Mucosa of rectum (tissue), 2 donors: ENCODE results near the gene IL25.

Experiments
- H3K27ac ChIP-seq, 2 donors: one replicate each; pipeline ENCODE4 v1.7.0; 2013; ENCODE audit warnings: inconsistent platforms in 2 of 2, low read depth in 2 of 2, low read length in 2 of 2
- H3K27me3 ChIP-seq, 2 donors: one replicate each; pipeline ENCODE4 v1.7.0; 2013; ENCODE audit warnings: low read length in 2 of 2; ENCODE audit not compliant: control insufficient read depth in 2 of 2, insufficient read depth in 2 of 2
- H3K36me3 ChIP-seq, 2 donors: one replicate each; pipeline ENCODE4 v1.7.0; 2013; ENCODE audit warnings: low read length in 2 of 2; ENCODE audit not compliant: control insufficient read depth in 2 of 2, insufficient read depth in 2 of 2
- H3K4me1 ChIP-seq, 2 donors: one replicate each; pipeline ENCODE4 v1.7.0; 2013; ENCODE audit warnings: low read length in 2 of 2, mild to moderate bottlenecking in 1 of 2; ENCODE audit not compliant: control insufficient read depth in 2 of 2, insufficient read depth in 2 of 2
- H3K4me3 ChIP-seq, 2 donors: one replicate each; pipeline ENCODE4 v1.7.0; 2013; ENCODE audit warnings: low read length in 2 of 2
- H3K9ac ChIP-seq, 2 donors: one replicate each; pipeline ENCODE4 v1.7.0; 2013; ENCODE audit warnings: low read length in 2 of 2, low read depth in 1 of 2, mild to moderate bottlenecking in 1 of 2
- H3K9me3 ChIP-seq, 2 donors: one replicate each; pipeline ENCODE4 v1.7.0; 2013; ENCODE audit warnings: low read length in 2 of 2; ENCODE audit not compliant: control insufficient read depth in 2 of 2
- donor health status: healthy.
- donor health status: Normal muscosa, but diverticular disease.

Gene IL25

GRCh38 chr14:23407516-23408306, 35.1 kb downstream of the IL25 start, which contains the start of gene MYH6:
TSS of gene MYH6 (minus strand) at chr14:23408273. CDS start at chr14:23407223, 1,050 bp downstream.
- Histone ChIP-seq H3K9me3 (no peaks in the 10 kb centered on the region), H3K9ac (no peak within 1 kb of the TSS), H3K27ac (no peak within 1 kb of the TSS), H3K4me1 (no peaks in the 10 kb centered on the region), H3K27me3 (peaks cover 0 to 3% of the 10 kb centered on the region in 2 donors), H3K36me3 (no peaks in the 10 kb centered on the region), H3K4me3 (no peak within 1 kb of the TSS)

DNA sequence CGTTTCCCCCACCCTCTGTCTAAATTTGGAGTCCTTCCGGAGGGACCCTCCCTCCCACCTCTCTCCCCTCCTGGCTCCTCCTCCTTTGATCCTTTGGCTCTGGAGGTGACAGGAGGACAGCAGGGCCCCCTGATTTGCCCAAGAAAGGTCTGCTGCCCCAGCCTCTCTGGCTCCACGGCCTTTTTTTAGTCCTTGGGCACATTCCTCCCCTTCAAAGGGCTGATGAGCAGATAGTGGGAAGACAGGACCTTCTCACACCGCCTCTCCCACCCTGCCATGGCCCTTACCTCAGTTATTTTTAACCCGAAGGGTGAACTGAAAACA, 35.7 kb downstream of the IL25 start:
- H3K36me3 ChIP-seq, result no peaks in the 10 kb centered on the region
- H3K4me3 ChIP-seq, result no peak overlapping the region
- H3K4me1 ChIP-seq, result no peaks in the 10 kb centered on the region
- no peak overlapping the region for H3K9ac ChIP-seq
- H3K9me3 ChIP-seq, result no peaks in the 10 kb centered on the region
- no peak overlapping the region for H3K27ac ChIP-seq
- peaks cover 0 to 3% of the 10 kb centered on the region in 2 donors for H3K27me3 ChIP-seq

- H3K4me3 ChIP-seq, result no peak overlapping the region
- no peaks in the 10 kb centered on the region for H3K9me3 ChIP-seq
- no peak overlapping the region for H3K9ac ChIP-seq
- no peak overlapping the region for H3K27ac ChIP-seq
- H3K4me1 ChIP-seq, result no peaks in the 10 kb centered on the region
- no peaks in the 10 kb centered on the region for H3K27me3 ChIP-seq
- H3K36me3 ChIP-seq, result no peaks in the 10 kb centered on the region
Measured at GRCh38 chr14:23409475-23409874, 36.9 kb downstream of the IL25 start.

- Histone ChIP-seq H3K9me3 (no peaks in the 10 kb centered on the region), H3K27ac (no peak overlapping the region), H3K27me3 (no peaks in the 10 kb centered on the region), H3K36me3 (no peaks in the 10 kb centered on the region), H3K9ac (no peak overlapping the region), H3K4me1 (no peaks in the 10 kb centered on the region), H3K4me3 (no peak overlapping the region)
Measured at GRCh38 chr14:23409966-23410635, 37.5 kb downstream of the IL25 start.

DNA sequence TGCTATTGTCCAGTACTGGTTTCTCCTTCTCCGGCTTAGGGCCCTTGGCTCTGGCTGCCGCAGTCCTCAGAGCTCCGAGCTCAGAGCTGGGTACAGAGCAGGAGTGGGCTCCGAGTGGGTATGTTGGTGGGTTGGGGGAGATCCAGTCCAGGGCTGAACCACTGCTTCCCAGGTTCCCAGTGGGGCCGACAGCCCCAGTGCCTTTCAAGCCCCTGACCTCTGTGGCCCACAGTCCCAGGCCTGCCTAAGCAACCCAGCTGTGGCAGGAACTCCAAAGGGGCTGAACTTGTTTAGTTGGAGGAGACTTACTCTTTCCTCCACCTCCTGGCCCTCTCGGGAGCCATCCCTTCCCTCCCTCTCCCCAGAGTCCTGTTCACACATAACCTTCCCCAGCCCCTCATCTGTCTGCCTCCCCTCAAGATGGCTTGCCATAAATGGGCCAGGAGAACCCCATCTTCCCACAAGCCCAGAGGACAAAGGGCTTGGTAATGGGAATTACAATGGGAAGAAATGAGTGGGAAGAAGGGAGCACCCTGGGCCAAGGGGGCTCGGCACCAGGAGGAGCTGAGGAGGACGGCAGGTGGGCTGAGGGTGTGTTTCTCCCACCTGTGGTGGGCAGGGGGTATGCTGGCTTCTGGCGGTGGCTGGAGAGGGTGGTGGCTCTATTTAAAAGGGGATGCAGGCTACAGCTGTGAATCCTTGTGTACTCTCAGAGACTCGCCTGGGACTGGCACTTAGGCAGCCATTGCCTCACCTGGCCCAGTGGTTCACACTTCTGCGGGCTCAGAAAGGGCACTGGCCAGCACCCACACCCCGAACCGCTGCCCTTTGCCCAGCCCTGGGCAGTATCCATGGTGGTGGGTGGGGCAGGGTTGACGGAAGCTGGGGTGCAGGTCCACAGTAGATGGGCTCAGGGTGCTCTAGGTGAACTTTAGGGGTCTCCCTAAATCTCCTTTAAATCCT, 39.2 kb downstream of the IL25 start:
- Histone ChIP-seq H3K4me3 (no peak overlapping the region), H3K9me3 (no peaks in the 10 kb centered on the region), H3K27ac (no peak overlapping the region), H3K9ac (no peak overlapping the region), H3K36me3 (no peaks in the 10 kb centered on the region), H3K27me3 (no peaks in the 10 kb centered on the region), H3K4me1 (no peaks in the 10 kb centered on the region)

DNA sequence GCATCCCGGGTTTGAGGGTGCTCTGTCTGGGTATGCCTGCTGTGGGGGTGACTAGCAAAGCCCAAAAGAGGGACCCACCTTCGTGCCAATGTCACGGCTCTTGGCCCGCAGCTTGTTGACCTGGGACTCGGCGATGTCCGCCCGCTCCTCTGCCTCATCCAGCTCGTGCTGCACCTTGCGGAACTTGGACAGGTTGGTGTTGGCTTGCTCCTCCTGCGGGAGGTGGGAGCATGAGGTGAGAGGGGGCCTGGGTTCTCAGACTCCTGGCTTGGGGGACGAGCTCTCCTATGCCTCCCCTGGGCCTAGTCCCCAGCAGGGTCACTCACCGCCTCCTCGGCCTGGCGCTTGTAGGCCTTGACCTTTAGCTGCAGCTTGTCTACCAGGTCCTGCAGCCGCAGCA, 41.1 kb downstream of the IL25 start:
- H3K27ac ChIP-seq, result no peak overlapping the region
- H3K9me3 ChIP-seq, result no peaks in the 10 kb centered on the region
- no peaks in the 10 kb centered on the region for H3K36me3 ChIP-seq
- H3K4me3 ChIP-seq, result no peak overlapping the region
- no peak overlapping the region for H3K9ac ChIP-seq
- H3K4me1 ChIP-seq, result no peaks in the 10 kb centered on the region
- no peaks in the 10 kb centered on the region for H3K27me3 ChIP-seq

DNA sequence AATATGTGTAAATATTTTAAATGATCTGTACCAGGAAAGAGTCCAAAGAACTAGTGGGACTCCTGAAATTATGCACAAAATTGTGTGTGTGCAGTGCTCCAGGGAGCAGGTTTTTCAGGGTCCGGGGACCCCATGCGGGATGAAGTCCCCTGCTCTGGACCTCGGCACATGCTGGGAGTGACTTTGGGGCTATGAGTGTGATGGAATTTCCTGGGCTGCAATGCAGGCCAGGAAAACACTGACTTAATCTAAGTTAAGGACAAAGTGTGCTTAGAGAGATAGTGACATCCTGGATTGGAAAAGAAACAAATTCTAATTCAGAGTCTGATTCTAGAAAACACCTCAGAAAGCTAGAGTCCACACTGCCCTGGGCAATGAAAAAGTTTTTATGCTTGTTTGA, 41.6 kb downstream of the IL25 start:
- Histone ChIP-seq H3K27ac (no peak overlapping the region), H3K4me3 (no peak overlapping the region), H3K36me3 (no peaks in the 10 kb centered on the region), H3K9me3 (no peaks in the 10 kb centered on the region), H3K9ac (no peak overlapping the region), H3K4me1 (no peaks in the 10 kb centered on the region), H3K27me3 (no peaks in the 10 kb centered on the region)

DNA sequence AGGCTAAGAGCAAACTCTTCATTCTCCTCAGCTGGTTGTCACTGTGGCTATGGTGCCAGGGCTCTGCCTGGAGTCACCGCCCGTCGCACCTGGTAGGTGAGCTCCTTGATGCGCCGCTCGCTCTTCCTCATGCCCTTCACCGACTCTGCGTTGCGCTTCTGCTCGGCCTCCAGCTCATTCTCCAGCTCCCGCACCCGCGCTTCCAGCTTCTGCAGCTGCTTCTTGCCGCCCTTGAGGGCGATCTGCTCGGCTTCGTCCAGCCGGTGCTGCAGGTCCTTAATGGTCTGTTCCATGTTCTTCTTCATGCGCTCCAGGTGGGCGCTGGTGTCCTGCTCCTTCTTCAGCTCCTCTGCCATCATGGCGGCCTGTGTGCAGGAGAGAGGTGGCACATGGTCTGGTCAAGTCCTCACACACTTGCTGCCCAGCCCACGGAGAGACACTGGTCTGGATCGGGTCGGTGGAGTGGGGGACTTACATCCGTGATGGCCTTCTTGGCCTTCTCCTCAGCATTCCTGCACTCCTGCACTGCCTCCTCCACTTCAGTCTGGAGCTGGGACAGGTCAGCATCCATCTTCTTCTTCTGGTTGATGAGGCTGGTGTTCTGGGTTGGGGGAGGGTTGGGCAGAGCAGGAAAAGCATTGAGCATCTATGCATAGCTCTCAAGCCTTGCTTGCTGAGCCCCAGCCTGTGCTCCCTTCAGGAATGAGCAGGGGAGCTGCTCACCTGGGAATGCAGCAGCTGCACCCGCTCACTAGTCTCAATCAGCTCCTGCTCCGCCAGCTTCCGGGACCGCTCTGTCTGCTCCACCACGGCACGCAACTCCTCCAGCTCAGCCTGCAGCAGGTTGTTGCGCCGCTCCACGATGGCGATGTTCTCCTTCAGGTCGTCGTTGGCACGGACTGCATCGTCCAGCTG, 42.6 kb downstream of the IL25 start:
- H3K4me3 ChIP-seq, result no peak overlapping the region
- no peaks in the 10 kb centered on the region for H3K27me3 ChIP-seq
- no peaks in the 10 kb centered on the region for H3K4me1 ChIP-seq
- no peaks in the 10 kb centered on the region for H3K36me3 ChIP-seq
- no peak overlapping the region for H3K9ac ChIP-seq
- no peaks in the 10 kb centered on the region for H3K9me3 ChIP-seq
- no peak overlapping the region for H3K27ac ChIP-seq

GRCh38 chr14:23415821-23416778, 43.5 kb downstream of the IL25 start:
- H3K9ac ChIP-seq, result no peak overlapping the region
- H3K27ac ChIP-seq, result no peak overlapping the region
- no peaks in the 10 kb centered on the region for H3K9me3 ChIP-seq
- H3K36me3 ChIP-seq, result no peaks in the 10 kb centered on the region
- no peaks in the 10 kb centered on the region for H3K27me3 ChIP-seq
- H3K4me1 ChIP-seq, result no peaks in the 10 kb centered on the region
- no peak overlapping the region for H3K4me3 ChIP-seq
